Fibroblast of mammary gland (primary cell): ENCODE measurements around the gene ABAT.

Experiments used
- DNase-seq: peaks from one replicate; pipeline ENCODE4 v3.0.0-alpha.2; 2010; ENCODE audit warnings: low read depth
- H3K4me3 ChIP-seq: 2 replicates; pipeline ENCODE4 v1.5.1; 2011; ENCODE audit warnings: low read depth, mild to moderate bottlenecking, low read length, moderate library complexity; ENCODE audit not compliant: control insufficient read depth
- TF ChIP-seq, protein P1 (sequence below): conservative IDR thresholded peaks from 2 replicates; pipeline ENCODE4 v1.5.1; 2011; ENCODE audit warnings: low read depth, low read length, inconsistent platforms; ENCODE audit not compliant: control insufficient read depth, insufficient read depth

Gene ABAT

DNA sequence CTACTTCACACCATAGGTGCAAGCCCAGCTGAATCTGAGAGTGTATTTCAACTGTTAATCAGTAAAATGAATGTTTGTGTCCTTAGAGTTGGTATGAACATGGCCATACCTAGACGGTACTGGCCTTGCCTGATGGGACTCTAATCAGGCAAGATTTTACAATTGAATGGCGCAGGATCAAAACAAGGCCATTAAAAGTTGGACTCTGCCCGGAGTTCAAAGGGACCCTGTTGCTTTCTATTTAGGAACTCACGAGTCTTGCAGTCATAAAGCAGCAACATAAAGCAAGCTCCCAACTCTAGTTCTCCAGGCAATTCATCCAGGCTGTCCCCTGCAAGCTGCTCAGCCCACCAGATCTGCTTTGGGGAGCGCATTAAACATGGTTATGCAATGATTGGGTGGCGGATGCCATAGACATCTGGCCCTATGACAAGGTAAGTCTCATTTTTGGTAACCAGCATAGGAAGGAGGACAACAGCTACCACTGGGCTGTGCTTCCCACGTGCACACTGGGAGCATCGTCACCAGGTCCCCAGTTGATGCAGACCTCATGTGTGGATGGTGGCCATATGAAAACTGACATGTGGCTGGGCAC is 114.3 kb downstream of the ABAT start:
- H3K4me3 ChIP-seq: no peak overlapping the region
- DNase-seq: no peak
- TF ChIP-seq, protein P1, sequence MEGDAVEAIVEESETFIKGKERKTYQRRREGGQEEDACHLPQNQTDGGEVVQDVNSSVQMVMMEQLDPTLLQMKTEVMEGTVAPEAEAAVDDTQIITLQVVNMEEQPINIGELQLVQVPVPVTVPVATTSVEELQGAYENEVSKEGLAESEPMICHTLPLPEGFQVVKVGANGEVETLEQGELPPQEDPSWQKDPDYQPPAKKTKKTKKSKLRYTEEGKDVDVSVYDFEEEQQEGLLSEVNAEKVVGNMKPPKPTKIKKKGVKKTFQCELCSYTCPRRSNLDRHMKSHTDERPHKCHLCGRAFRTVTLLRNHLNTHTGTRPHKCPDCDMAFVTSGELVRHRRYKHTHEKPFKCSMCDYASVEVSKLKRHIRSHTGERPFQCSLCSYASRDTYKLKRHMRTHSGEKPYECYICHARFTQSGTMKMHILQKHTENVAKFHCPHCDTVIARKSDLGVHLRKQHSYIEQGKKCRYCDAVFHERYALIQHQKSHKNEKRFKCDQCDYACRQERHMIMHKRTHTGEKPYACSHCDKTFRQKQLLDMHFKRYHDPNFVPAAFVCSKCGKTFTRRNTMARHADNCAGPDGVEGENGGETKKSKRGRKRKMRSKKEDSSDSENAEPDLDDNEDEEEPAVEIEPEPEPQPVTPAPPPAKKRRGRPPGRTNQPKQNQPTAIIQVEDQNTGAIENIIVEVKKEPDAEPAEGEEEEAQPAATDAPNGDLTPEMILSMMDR: no peak

DNA sequence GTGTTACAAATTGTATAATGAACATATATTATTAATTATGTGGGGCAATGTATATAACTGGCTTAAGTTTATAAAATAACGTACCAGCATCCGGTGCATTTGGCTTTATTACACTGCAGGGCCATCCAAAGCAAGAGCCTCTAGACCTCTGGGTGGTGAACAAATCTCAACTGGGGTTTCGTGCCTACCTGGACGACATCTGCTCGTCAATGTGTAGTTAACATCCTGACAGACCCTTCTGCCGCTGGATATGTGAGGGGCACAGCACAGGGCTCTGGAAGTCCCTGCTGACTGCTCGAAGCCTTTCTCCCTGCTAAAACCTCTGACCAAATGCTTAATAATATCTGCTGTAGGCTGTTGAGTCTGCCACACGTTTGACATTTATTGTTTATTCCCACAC is 120.7 kb downstream of the ABAT start:
- no peak for DNase-seq
- TF ChIP-seq, protein P1: no peak
- no peak overlapping the region for H3K4me3 ChIP-seq

DNA sequence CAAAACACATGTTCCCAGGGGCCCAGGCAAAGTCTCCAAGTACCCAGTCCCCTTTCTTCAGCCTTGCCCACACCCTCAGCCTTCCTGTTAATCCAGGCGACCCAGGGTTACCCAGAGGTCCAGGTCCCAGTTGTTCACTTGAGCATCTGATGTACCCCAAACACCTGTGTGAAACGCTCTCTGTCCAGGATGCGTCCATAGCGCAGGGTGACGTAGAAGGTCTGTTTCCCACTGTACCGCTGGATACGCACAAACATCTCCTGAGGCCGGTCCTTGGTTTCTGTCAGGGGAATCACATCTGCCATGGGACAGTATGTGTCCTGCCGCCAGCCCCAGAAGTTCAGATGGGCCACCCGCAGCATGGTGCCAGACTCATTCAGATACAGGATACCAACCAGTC is 121.4 kb downstream of the ABAT start:
- TF ChIP-seq, protein P1: no peak
- no peak for DNase-seq
- no peak overlapping the region for H3K4me3 ChIP-seq

DNA sequence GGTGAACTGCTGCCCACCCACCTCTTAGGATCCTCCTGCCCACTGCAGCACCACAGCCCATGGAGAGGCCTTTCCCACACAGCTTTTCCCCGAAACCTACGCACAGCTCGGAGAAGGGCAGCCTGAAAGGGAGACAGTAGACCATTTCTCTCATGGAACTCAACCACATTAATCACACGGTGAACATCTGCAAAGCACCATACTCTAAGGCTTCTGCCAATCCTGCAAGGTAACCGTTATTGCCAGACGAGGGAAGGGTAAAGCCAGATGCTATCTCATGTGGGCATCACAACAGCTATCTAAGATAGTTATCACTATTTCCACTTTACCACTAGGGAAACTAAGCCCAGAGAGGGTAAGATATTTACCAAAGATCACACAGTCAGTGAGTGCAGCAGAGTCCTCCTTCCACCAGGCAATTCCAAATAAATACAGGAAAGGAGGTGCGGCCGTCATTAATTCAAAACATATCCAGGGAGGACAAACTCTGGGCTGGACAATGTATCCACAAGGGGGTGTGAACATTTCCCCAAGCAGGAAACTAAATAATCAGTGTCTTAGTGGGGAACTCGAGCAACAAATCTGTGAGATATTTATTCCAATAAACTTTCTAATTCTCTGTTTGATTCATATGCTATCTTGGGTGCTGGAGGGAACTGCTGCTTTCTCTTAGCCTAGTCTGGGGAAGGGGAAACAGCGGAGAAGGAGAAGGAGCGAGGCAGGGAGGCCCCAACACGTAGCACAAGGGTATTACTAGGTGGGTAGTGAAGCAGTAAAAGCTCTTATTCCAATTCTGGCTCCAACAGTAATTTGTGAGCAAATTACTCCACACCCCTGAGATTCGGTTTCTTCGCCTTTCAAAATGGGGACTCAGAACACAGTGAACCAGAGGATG is 122.3 kb downstream of the ABAT start:
- DNase-seq: peak; percentile 37
- H3K4me3 ChIP-seq: peak overlapping the region; percentile 87
- TF ChIP-seq, protein P1: no peak

DNA sequence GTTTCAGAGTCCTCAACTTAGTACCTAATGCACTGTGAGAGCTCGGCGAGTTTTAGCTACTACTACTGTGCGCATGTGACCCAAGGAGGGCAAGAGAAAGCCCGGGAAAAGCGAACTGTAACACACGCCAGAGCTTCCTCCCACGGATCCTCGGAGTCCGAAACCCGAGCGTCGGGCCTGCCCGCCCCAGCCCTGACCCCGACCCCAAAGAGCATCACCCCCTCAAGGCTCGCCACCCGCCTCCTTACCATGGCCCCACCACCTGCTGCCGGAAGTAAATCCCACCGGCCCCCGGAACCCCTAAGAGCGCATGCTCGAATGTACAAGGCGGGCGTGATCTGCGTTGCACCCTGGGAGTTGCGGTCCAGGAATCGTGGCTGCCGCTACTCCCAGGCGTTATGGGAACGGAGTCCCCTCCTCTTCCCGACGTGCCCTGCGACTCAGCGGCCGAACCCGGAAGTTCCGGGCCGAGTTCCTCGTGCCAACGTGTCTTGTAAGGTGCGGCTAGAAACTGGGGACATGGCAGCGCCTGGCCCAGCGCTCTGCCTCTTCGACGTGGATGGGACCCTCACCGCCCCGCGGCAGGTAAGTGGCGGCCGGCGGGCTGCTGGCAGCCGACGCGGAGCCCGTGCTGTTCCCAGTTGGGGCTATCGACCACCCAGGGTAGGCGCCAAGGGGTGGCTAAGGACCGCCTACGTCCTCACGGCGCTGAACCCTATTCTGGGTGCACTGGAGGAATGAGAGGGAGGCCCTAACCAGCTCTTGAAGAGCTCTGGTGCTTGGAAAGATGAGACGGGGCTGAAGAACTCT is 123.2 kb downstream of the ABAT start, which contains the start of the genes PMM2 and TMEM186:
Gene PMM2, plus strand, starts transcription at position 476 of the 810 bp plus-strand sequence. Its CDS starts 44 bp downstream, at position 520.
Gene TMEM186, minus strand, starts transcription at position 276 of the 810 bp plus-strand sequence. Its CDS starts 25 bp downstream, at position 251.
- TF ChIP-seq, protein P1: no peak
- H3K4me3 ChIP-seq: peak within 1 kb of the TSS; percentile 87
- DNase-seq: peak; percentile 94

DNA sequence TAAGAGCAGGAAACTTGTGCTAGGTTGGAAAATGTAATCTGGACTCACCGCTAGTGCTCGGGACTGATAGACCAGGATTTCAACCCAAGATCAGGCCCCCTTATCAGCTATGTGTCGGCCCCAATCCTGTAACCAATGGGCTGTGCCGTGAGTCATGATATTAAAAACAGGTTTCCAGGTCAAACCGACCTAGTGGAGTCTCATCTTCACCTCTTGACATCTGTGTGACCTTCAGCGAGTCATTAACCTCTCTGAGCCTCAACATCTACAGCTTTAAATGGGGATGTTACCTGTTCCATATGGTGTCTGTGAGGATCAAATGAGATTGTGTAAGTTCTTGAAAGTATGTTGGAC is 123.7 kb downstream of the ABAT start:
- TF ChIP-seq, protein P1: no peak
- peak; percentile 47 for DNase-seq
- peak overlapping the region; percentile 87 for H3K4me3 ChIP-seq
